HEK293 (cell line): ENCODE data around the gene LMTK2.
A peak's percentile ranks its signal among the peaks of the same experiment; 100 is the strongest.

Source experiments
- CTCF ChIA-PET: fragments of 350-600 bp; formaldehyde crosslinking; extraction: SDS; loops from one replicate; lab custom pipeline; 2021; ENCODE audit warnings: antibody characterized with exemption; lab: Yijun Ruan, JAX
- POLR2A ChIA-PET: fragments of 300-600 bp; formaldehyde crosslinking; extraction: SDS; loops from one replicate; lab custom pipeline; 2020; ENCODE audit warnings: antibody characterized with exemption, inconsistent platforms; lab: Yijun Ruan, JAX
- H3K27ac ChIP-seq: fragments of 200-500 bp; sonication (Bioruptor generic); 2 replicates; pipeline ENCODE4 v1.5.1; 2014; ENCODE audit warnings: low read depth, low read length, control low read depth, inconsistent platforms; ENCODE audit errors: extremely low read depth
- H3K36me3 ChIP-seq, 2 experiments: fragments of 200-500 bp in 1 of 2; sonication (Bioruptor generic) in 1 of 2; 1 replicate in 1 of 2; 2 replicates in 1 of 2; pipeline ENCODE4 v1.5.1; 2014 to 2017; ENCODE audit warnings: inconsistent platforms in 2 of 2, low read length in 2 of 2; ENCODE audit not compliant: control insufficient read depth in 2 of 2, insufficient read depth in 1 of 2
- H3K4me1 ChIP-seq: fragments of 200-500 bp; sonication (Bioruptor generic); 2 replicates; pipeline ENCODE4 v1.5.1; 2014; ENCODE audit warnings: mild to moderate bottlenecking, low read length, inconsistent platforms; ENCODE audit not compliant: control insufficient read depth, insufficient read depth
- H3K4me3 ChIP-seq: 2 replicates; pipeline ENCODE4 v1.5.1; 2011; ENCODE audit warnings: low read depth, mild to moderate bottlenecking, control low read depth, low read length, moderate library complexity
- H3K9me3 ChIP-seq: fragments of 200-500 bp; sonication (Bioruptor generic); 2 replicates; pipeline ENCODE4 v1.5.1; 2014; ENCODE audit warnings: low read depth, low read length, inconsistent platforms; ENCODE audit not compliant: control insufficient read depth, insufficient read depth
- INSM2 ChIP-seq: fragments of 450-650 bp; formaldehyde crosslinking; IDR thresholded peaks from 2 replicates; pipeline ENCODE4 v1.5.1; 2016; ENCODE audit warnings: missing biosample characterization, missing genetic modification characterization
- KLF8 ChIP-seq: fragments of 450-650 bp; formaldehyde crosslinking; IDR thresholded peaks from 2 replicates; pipeline ENCODE4 v1.5.1; 2016; ENCODE audit warnings: missing biosample characterization, missing genetic modification characterization
- REPIN1 ChIP-seq: fragments of 450-650 bp; formaldehyde crosslinking; IDR thresholded peaks from 2 replicates; pipeline ENCODE4 v1.5.1; 2017; ENCODE audit warnings: missing biosample characterization, missing genetic modification characterization, low read depth
- TSHZ1 ChIP-seq: fragments of 450-650 bp; formaldehyde crosslinking; IDR thresholded peaks from 2 replicates; pipeline ENCODE4 v1.5.1; 2016; ENCODE audit warnings: missing biosample characterization, missing genetic modification characterization, borderline replicate concordance
- ZNF114 ChIP-seq: fragments of 450-650 bp; formaldehyde crosslinking; IDR thresholded peaks from 2 replicates; pipeline ENCODE4 v1.5.0; 2017; ENCODE audit warnings: missing biosample characterization, missing genetic modification characterization
- ZNF121 ChIP-seq: fragments of 450-650 bp; formaldehyde crosslinking; IDR thresholded peaks from 2 replicates; pipeline ENCODE4 v1.5.1; 2016; ENCODE audit warnings: missing biosample characterization, missing genetic modification characterization
- ZNF140 ChIP-seq: fragments of 450-650 bp; formaldehyde crosslinking; IDR thresholded peaks from 2 replicates; pipeline ENCODE4 v1.5.1; 2016; ENCODE audit warnings: missing biosample characterization, missing genetic modification characterization
- ZNF148 ChIP-seq: fragments of 450-650 bp; formaldehyde crosslinking; IDR thresholded peaks from 2 replicates; pipeline ENCODE4 v1.5.0; 2017; ENCODE audit warnings: missing biosample characterization, missing genetic modification characterization, borderline replicate concordance
- ZNF433 ChIP-seq: fragments of 450-650 bp; formaldehyde crosslinking; IDR thresholded peaks from 2 replicates; pipeline ENCODE4 v1.5.1; 2016; ENCODE audit warnings: missing biosample characterization, missing genetic modification characterization, low read depth
- ZNF623 ChIP-seq: fragments of 450-650 bp; formaldehyde crosslinking; IDR thresholded peaks from 2 replicates; pipeline ENCODE4 v1.5.1; 2016; ENCODE audit warnings: missing biosample characterization, missing genetic modification characterization
- ZNF707 ChIP-seq: fragments of 450-650 bp; formaldehyde crosslinking; IDR thresholded peaks from 2 replicates; pipeline ENCODE4 v1.5.1; 2016; ENCODE audit warnings: missing biosample characterization, missing genetic modification characterization
- ZNF830 ChIP-seq: fragments of 450-650 bp; IDR thresholded peaks from 2 replicates; pipeline ENCODE4 v1.5.0; 2018; ENCODE audit warnings: missing biosample characterization, missing genetic modification characterization, low read depth, mild to moderate bottlenecking, moderate library complexity
- TF ChIP-seq, protein P1 (sequence below): fragments of 450-650 bp; formaldehyde crosslinking; IDR thresholded peaks from 2 replicates; pipeline ENCODE4 v1.5.1; 2016; ENCODE audit warnings: missing biosample characterization, missing genetic modification characterization
- TF ChIP-seq, protein P2 (sequence below): fragments of 450-650 bp; formaldehyde crosslinking; IDR thresholded peaks from 2 replicates; pipeline ENCODE4 v1.5.1; 2016; ENCODE audit warnings: missing biosample characterization, missing genetic modification characterization, borderline replicate concordance
- TF ChIP-seq, protein P3 (sequence below): fragments of 450-650 bp; IDR thresholded peaks from 2 replicates; pipeline ENCODE4 v1.5.1; 2018; ENCODE audit warnings: missing biosample characterization, mild to moderate bottlenecking, missing genetic modification characterization

Gene LMTK2

GRCh38 chr7:98134420-98135228, 28.0 kb downstream of the LMTK2 start:
- Histone ChIP-seq H3K4me3 (no peak overlapping the region), H3K27ac (no peak overlapping the region), H3K4me1 (peaks cover 16% of the 10 kb centered on the region), H3K9me3 (no peaks in the 10 kb centered on the region), H3K36me3 (peaks cover 0 to 17% of the 10 kb centered on the region in 2 experiments; a peak in 1 of 3 replicates)
- ChIA-PET POLR2A (interaction anchor here (0.6 kb wide), 1 partner anchor 72 kb away, joined by 3 read pairs; no protein-coding TSS in a partner anchor), CTCF (interaction anchor here (0.6 to 2.1 kb wide), 9 partner anchors 8 to 1558 kb away, joined by 3 to 16 read pairs (median 4); no protein-coding TSS in a partner anchor)
- TF ChIP-seq ZNF114 (tag by site-specific recombination) (no peak), ZNF121 (tag by site-specific recombination) (0 out of 2 replicates have a peak, but pooled peaks have one; percentile 24)

DNA sequence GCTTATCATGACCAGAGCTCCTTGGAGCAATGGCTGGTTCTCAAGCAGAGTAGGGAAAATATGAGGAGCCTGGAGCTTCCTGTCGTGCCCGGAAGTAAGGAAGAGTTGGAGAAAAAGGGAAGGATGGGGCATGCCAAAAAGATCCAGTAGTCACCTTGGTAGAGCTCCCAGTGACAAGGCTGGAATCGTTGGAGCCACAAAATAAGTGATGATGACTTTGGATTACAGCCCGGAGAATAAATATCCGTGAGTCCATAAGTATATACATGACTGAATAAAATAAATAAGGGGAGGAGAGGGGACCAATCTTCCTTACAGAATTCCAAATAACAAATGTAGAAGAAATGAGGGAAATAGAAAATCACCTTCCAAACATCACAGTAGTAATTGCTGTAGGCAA, 29.3 kb downstream of the LMTK2 start:
- H3K27ac ChIP-seq = no peak overlapping the region
- TF ChIP-seq TSHZ1 (tag by site-specific recombination) = no peak
- TF ChIP-seq, all 188 proteins: peak for 0
- H3K4me3 ChIP-seq = no peak overlapping the region
- peaks cover 12% of the 10 kb centered on the region for H3K4me1 ChIP-seq
- POLR2A ChIA-PET = no interaction called here
- CTCF ChIA-PET = interaction anchor here (1.2 kb wide), 1 partner anchor 30 kb away, joined by 3 read pairs; no protein-coding TSS in a partner anchor
- no peaks in the 10 kb centered on the region for H3K9me3 ChIP-seq
- H3K36me3 ChIP-seq = peaks cover 3 to 18% of the 10 kb centered on the region in 2 experiments; a peak in 2 of 3 replicates

DNA sequence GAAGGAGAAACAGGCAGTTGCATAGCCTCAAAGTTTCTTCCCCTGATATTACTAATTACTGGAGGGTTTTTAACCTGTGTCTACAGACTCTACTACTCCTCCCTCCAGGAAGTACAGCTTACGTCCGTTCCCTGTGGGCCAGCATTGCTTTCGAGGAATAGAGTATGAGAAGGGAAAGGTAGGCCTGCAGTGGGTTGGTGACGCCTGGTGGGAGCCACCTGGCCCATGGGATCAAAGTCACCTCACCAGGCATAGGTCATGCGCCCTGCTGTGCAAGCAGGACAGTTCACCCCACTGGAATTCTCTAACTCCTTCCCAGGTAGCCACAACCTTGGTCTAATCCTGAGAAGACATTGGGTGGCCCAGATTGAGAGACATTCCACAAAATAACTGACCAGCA, 29.8 kb downstream of the LMTK2 start:
- Histone ChIP-seq H3K27ac (no peak overlapping the region), H3K4me3 (no peak overlapping the region), H3K4me1 (peaks cover 8% of the 10 kb centered on the region), H3K36me3 (peaks cover 4 to 20% of the 10 kb centered on the region in 2 experiments; a peak in 2 of 3 replicates), H3K9me3 (no peaks in the 10 kb centered on the region)
- ChIA-PET CTCF (interaction anchor here (1.2 to 1.5 kb wide), 2 partner anchors 30 to 115 kb away, joined by 3 to 8 read pairs; no protein-coding TSS in a partner anchor), POLR2A (no interaction called here)
- TF ChIP-seq INSM2 (tag by site-specific recombination) (no peak), ZNF830 (tag by site-specific recombination) (no peak), ZNF623 (tag by site-specific recombination) (no peak), REPIN1 (tag by site-specific recombination) (no peak), KLF8 (tag by site-specific recombination) (no peak), ZNF140 (tag by site-specific recombination) (no peak), ZNF707 (tag by site-specific recombination) (no peak), ZNF433 (tag by site-specific recombination) (no peak), ZNF148 (tag by site-specific recombination) (no peak)
- TF ChIP-seq, protein P1, sequence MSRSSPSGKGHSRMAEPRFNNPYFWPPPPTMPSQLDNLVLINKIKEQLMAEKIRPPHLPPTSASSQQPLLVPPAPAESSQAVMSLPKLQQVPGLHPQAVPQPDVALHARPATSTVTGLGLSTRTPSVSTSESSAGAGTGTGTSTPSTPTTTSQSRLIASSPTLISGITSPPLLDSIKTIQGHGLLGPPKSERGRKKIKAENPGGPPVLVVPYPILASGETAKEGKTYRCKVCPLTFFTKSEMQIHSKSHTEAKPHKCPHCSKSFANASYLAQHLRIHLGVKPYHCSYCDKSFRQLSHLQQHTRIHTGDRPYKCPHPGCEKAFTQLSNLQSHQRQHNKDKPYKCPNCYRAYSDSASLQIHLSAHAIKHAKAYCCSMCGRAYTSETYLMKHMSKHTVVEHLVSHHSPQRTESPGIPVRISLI = no peak
- TF ChIP-seq, protein P2, sequence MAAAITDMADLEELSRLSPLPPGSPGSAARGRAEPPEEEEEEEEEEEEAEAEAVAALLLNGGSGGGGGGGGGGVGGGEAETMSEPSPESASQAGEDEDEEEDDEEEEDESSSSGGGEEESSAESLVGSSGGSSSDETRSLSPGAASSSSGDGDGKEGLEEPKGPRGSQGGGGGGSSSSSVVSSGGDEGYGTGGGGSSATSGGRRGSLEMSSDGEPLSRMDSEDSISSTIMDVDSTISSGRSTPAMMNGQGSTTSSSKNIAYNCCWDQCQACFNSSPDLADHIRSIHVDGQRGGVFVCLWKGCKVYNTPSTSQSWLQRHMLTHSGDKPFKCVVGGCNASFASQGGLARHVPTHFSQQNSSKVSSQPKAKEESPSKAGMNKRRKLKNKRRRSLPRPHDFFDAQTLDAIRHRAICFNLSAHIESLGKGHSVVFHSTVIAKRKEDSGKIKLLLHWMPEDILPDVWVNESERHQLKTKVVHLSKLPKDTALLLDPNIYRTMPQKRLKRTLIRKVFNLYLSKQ = no peak
- TF ChIP-seq, protein P3, sequence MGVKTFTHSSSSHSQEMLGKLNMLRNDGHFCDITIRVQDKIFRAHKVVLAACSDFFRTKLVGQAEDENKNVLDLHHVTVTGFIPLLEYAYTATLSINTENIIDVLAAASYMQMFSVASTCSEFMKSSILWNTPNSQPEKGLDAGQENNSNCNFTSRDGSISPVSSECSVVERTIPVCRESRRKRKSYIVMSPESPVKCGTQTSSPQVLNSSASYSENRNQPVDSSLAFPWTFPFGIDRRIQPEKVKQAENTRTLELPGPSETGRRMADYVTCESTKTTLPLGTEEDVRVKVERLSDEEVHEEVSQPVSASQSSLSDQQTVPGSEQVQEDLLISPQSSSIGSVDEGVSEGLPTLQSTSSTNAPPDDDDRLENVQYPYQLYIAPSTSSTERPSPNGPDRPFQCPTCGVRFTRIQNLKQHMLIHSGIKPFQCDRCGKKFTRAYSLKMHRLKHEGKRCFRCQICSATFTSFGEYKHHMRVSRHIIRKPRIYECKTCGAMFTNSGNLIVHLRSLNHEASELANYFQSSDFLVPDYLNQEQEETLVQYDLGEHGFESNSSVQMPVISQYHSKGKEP (tag by site-specific recombination) = no peak
